GM18505 (cell line): Measurements from ENCODE around the gene PANX2.

ENCODE experiments used
- ATAC-seq: cut with Tn5 transposase; IDR thresholded peaks from one replicate; pipeline ENCODE4 v1.9.1; 2021; ENCODE audit not compliant: unreplicated experiment
- POLR2A ChIP-seq: IDR thresholded peaks from 4 replicates; pipeline ENCODE4 v1.6.1; 2011; ENCODE audit warnings: borderline replicate concordance; ENCODE audit not compliant: insufficient read depth, insufficient read length; ENCODE audit errors: extremely low read depth

Gene PANX2

GRCh38 chr22:50218996-50219727 is 48.6 kb downstream of the PANX2 start:
- ATAC-seq, result no peak
- no peak for TF ChIP-seq POLR2A

- no peak for ATAC-seq
- TF ChIP-seq POLR2A, result no peak
These were observed 49.5 kb downstream of the PANX2 start for GRCh38 chr22:50219800-50220602.

- no peak for TF ChIP-seq POLR2A
- ATAC-seq, result no peak
These were observed 50.3 kb downstream of the PANX2 start for GRCh38 chr22:50220603-50221409.

GRCh38 chr22:50221410-50222300 is 51.1 kb downstream of the PANX2 start:
- TF ChIP-seq POLR2A, result no peak
- ATAC-seq, result no peak

- TF ChIP-seq POLR2A, result no peak
- no peak for ATAC-seq
These were observed 52.0 kb downstream of the PANX2 start for GRCh38 chr22:50222508-50222907.

- TF ChIP-seq POLR2A, result no peak
- no peak for ATAC-seq
These were observed 53.5 kb downstream of the PANX2 start for GRCh38 chr22:50224071-50224470.

- no peak for TF ChIP-seq POLR2A
- no peak for ATAC-seq
These were observed 54.9 kb downstream of the PANX2 start for GRCh38 chr22:50225200-50225969.

GRCh38 chr22:50226063-50226874 is 55.7 kb downstream of the PANX2 start:
- ATAC-seq, result no peak
- no peak for TF ChIP-seq POLR2A

- TF ChIP-seq POLR2A, result no peak
- no peak for ATAC-seq
These were observed 56.3 kb downstream of the PANX2 start for GRCh38 chr22:50226875-50227165.

GRCh38 chr22:50227579-50228215 is 57.2 kb downstream of the PANX2 start:
- TF ChIP-seq POLR2A, result no peak
- no peak for ATAC-seq

GRCh38 chr22:50228366-50228765 is 57.8 kb downstream of the PANX2 start:
- no peak for ATAC-seq
- TF ChIP-seq POLR2A, result no peak
